GM21576 (cell line): ENCODE measurements around the gene APEH.
"Not testable (repeated sequence)": the region's sequence is repeated elsewhere in the genome, so short reads cannot be mapped to it uniquely, and the experiment has no call there.

ENCODE experiments used
- ATAC-seq: cut with Tn5 transposase; IDR thresholded peaks from one replicate; pipeline ENCODE4 v1.9.1; 2021; ENCODE audit warnings: mild to moderate bottlenecking, moderate library complexity; ENCODE audit not compliant: unreplicated experiment

APEH gene

DNA sequence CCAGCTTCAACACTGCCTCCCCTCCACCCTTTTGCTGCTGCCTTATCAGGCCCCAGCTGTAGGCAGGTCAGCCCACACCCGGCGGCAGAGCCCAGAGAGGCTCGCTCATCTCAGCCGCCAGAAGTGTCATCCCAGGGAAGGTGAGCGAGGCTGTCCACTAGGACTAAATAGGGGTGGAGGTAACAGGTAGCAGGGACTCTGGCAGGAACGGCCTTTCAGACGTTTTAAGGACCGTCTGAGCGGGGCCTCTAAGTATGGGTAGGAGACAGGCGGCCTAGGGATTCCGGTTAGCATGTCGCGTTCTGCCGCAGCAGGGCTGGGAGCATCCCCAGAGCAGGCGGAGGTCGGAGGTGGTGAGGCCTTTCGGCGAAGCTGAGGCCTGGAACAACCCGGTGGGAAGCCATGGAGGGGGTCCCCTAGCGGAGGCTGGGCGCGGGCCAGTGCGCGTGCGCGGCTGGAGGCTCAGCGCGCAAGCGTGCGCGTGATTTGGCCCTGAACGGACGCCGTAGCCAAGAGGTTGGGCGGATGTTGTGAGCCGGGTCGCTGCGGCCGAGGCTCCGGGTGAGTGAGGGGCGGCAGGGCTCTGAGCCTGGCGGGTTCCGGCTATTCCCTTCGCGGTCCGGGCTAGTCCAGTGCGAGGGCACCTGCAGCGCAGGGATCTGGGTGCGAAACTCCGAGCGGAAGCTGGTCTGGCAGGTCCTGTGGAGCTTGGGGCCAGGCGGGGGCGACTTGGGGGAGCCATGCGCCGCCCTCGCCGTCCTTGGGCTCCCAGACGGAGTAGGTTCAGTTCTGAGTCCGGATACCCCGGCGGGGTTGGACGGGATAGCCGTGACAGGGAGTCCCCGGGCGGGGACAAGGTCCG is 15.1 kb downstream of the APEH start, which contains the start of the genes MST1 and RNF123:
MST1 (minus strand) TSS at position 429 of the 862 bp plus-strand sequence. CDS start 783 bp downstream, outside the sequence.
RNF123 (plus strand) TSS at position 512 of the 862 bp plus-strand sequence. CDS start 1,609 bp downstream, outside the sequence.
- peak; percentile 52 for ATAC-seq

GRCh38 chr3:49689908-49690624 is 15.9 kb downstream of the APEH start:
- not testable (repeated sequence) for ATAC-seq

GRCh38 chr3:49690856-49691255 is 16.7 kb downstream of the APEH start:
- ATAC-seq = not testable (repeated sequence)

DNA sequence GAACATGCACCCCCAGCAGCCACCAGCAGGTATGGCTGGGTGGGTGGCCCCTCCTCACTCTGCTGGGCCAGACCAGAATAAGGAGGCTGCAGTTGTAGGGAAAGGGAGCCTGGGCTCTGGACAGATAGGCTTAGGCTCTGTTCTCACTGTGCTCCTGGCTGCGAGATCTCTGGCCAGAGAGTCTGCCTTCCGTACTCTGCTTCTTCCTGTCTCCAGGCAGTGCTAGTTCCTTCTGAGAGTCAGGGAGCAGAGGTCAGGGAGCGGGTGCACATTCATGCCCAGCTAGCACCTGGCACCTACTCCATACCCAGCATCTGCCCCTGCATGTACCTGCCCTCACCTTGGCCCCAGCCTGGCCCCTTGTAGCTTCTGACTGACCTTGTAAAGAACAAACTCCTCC is 17.3 kb downstream of the APEH start:
- not testable (repeated sequence) for ATAC-seq

GRCh38 chr3:49694409-49695070 is 20.4 kb downstream of the APEH start:
- not testable (repeated sequence) for ATAC-seq

DNA sequence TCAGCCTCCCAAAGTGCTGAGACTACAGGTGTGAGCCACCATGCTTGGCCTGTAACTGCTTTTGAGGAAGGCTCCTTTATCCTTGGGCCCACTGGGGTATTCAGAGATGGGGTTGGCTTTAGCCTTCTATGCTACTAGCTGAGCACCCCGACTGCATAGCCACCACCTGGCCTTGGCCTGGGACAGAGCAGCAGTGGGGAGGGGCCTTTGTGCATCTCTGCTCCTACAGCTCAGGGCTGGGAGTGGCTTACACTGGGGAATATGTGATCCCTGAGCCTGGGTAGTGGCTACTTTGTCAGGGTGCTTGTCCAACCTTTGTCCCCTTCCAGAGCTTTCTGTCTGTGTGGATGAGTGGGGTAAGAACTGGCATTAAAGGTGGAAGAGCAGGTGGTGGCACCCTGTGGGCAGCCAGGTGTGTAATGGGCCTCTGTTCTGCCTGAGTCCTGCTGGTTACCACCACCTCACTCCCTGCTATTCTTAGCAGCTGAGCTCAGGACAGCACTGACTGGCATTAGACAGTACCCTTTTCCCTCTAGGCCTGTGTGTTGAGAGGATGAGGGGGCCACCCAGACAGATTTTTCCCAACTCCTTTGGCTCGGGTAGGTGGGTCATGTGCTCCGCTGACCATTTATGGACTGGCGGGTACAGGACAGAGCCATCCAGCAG is 21.3 kb downstream of the APEH start:
- not testable (repeated sequence) for ATAC-seq

- ATAC-seq = no peak
Observed at GRCh38 chr3:49699281-49699979, 25.3 kb downstream of the APEH start.

DNA sequence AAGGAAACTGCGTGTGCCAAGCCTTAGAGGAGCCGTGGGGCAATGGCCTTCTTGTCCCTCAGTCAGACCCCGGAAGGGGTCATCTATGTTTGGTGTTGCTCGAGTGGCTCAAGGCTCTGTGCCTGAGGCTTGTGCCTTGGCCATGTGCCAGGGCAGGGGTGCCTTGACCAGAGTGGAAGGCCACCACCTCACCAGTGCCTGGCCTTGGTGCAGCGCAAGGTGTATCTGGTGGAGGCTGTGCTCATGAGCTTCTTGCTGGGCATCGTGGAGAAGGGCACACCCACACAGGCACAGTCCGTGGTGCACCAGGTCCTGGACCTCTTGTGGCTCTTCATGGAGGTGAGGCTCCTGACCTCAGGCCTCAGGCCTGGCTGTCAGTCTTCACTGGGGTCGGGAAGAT is 25.9 kb downstream of the APEH start:
- ATAC-seq = no peak

GRCh38 chr3:49700453-49701128 is 26.4 kb downstream of the APEH start:
- ATAC-seq = no peak

DNA sequence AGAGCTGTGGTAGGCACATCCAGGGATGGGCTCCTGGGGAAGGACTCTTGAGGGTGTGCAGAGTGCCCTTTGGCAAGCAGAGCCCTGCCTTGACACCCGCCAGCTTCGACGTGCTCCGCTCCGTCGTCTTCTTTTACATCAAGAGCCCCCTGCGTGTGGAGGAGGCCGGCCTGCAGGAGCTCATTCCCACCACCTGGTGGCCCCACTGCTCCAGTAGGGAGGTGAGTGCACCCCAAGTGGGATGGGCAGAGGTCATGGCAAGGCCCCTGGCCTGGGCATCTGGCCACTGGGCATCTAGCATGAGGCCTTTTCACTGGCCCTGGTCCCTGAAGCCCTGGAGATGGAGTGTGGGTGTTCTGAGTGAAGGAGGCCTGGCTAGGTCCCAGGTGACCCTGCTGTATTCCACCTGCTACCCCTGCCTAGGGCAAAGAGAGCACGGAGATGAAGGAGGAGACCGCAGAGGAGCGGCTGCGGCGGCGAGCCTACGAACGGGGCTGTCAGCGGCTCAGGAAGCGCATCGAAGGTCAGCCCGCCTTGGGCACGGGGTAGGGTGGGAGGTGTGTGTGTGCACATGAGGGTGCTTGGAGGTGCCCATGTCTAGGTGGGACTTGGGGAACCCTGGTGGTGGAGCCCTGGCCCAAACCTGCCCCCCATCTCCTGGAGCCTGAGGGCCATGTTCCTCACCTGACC is 27.4 kb downstream of the APEH start:
- ATAC-seq = no peak

GRCh38 chr3:49702672-49703071 is 28.5 kb downstream of the APEH start:
- no peak for ATAC-seq

- ATAC-seq = peak; percentile 58
Observed at GRCh38 chr3:49703443-49703927, 29.3 kb downstream of the APEH start.

DNA sequence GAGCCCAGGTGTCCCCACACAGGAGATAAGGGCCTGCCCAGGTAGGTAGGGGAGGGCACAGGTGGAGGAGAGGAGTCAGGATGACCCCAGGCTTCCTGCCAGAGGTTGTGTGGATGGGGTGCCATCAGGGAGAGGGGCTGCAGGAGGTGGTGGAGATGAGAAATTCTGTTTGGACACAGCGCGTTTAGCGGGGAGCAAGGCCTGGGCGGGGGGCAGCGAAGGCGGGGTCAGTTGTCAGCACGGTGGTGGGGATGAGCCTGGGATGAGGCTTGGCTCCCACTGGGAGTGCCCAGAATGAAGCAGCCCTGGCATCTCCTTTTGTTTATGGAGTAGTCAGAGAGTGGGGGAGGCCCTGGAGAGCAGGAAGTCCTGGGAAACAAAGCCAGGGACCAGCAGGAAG is 29.8 kb downstream of the APEH start:
- no peak for ATAC-seq

DNA sequence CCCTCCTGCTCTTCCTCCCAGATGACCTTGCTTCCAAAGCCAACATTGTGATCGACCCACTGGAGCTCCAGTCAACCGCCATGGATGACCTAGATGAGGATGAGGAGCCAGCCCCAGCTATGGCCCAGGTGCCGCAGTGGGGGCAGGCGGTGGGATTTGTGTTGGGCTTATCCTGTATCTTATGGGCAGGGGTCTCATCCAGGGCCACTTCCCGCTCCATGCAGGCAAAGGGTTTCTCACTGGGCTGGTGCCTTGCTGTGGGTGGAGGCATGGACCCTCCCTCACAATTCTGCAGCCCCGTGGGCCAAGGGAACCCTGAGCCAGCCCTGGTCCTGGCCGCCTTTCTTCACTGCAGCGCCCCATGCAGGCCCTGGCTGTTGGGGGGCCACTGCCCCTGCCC is 30.5 kb downstream of the APEH start:
- ATAC-seq = no peak

DNA sequence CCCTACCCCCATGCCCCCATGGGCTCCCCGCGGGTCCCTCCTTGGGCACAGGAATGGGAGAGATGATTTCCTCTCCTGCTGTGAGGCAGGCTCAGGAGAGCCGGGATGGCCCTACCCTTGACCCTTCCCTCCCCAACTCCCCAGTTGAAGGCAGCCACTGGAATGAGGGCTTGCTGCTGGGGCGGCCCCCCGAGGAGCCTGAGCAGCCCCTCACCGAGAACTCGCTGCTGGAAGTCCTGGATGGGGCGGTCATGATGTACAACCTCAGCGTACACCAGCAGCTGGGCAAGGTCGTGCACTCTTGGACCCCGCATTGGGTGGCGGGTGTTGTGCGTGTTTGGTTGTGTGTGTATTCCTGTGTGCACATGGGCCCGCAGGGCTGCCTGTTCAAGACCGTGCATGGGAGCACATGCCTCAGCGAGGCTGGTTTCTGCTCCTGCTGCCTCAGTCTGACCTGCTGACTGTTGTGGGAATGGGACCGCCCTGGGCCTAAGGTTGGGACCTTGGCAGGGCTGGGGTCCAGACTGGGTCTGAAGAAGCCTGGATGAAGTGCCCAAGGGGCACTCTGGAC is 31.3 kb downstream of the APEH start:
- no peak for ATAC-seq

DNA sequence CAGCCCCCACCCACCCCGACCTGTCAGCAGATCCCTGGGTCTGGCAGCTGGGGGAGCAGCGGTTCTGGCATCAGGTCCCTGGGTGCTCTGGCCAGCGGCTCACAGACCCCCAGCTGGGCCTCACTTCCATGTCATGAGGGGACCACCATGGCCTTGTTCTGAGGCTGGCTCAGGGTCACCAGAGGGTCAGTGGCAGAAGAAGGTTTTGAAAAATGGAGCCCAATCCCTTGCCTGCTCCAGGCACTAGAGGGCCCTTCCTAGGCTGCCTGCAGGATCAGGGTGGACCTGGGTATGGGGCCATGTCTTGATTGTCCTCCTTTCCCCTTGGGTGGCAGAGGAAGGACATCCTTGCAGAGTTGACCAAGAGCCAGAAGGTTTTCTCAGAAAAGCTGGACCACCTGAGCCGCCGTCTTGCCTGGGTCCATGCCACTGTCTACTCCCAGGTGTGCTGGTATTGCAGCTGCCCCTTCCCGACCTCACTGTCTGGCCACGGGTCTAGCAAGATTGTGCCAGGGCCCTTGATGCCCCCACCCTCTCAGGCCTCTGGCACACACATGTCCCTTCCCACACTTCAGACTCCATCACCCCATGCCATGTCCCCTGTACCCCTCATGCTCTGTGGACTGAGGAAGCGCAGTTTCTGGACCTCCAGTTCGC is 32.4 kb downstream of the APEH start:
- ATAC-seq = no peak

DNA sequence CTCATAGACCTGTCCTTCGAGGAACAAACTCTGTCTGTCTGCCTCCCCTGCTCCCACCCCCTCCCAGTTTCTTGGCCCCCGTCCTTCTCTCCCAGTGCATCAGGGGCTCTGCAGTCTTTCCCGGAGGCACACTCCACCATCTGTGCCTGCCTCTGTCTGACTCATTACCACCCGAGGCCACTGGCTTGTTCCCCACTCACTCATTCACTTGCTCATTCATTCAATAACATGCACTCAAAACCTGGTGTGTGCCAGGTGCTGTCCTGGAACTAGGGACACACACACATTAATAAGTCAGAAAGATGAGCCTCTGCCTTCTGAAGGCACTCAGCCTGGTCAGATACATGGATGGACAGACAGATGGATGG is 32.9 kb downstream of the APEH start:
- ATAC-seq = no peak

DNA sequence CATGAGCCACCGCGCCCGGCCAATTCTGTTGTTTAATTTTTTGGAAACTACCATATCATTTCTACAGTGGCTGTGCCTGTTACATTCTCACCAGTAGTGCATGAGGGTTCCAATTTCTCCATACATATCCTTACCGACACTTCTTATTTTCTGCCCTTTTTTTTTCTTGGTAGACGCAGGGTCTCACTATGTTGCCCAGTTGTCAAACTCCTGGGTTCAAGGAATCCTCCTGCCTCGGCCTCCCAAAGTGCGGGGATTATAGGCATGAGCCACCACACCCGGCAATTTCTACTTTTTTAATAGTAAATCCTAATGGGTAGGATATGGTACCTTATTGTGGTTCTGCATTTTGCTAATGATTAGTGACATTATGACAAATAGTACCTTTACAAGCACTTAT is 35.7 kb downstream of the APEH start:
- ATAC-seq = no peak
